K562 (cell line): ENCODE measurements around the gene ACSM2B.
"Not testable (repeated sequence)": the region's sequence is repeated elsewhere in the genome, so short reads cannot be mapped to it uniquely, and the experiment has no call there.

ENCODE experiments used
- CTCF ChIP-seq, 3 experiments: IDR thresholded peaks in 2 of 3; conservative IDR thresholded peaks in 1 of 3; 2 replicates each; pipeline ENCODE4 v1.5.1; 2011 to 2012; ENCODE audit warnings: low read length in 3 of 3, mild to moderate bottlenecking in 3 of 3, control low read depth in 2 of 3, improper control_type of control experiment in 1 of 3, inconsistent platforms in 1 of 3, low read depth in 1 of 3, mixed read lengths in 1 of 3, moderate library complexity in 1 of 3; ENCODE audit not compliant: insufficient read depth in 2 of 3
- FOXJ2 ChIP-seq: fragments of 200-800 bp; sonication (Bioruptor generic); IDR thresholded peaks from 2 replicates; pipeline ENCODE4 v1.6.1; 2016; ENCODE audit warnings: missing genetic modification characterization, missing compliant biosample characterization
- POLR2AphosphoS5 ChIP-seq: IDR thresholded peaks from 2 replicates; pipeline ENCODE4 v1.6.1; 2011; ENCODE audit warnings: mild to moderate bottlenecking, low read depth, low read length, moderate library complexity; ENCODE audit not compliant: control insufficient read depth, insufficient read depth
- ZBTB1 ChIP-seq: sonication (generic); formaldehyde crosslinking; IDR thresholded peaks from 2 replicates; pipeline ENCODE4 v1.8.1; 2023; ENCODE audit warnings: missing genetic modification reagents, low read depth, mild to moderate bottlenecking, borderline replicate concordance
- ZNF561 ChIP-seq: fragments of 450-650 bp; formaldehyde crosslinking; conservative IDR thresholded peaks from 2 replicates; pipeline ENCODE4 v1.4.0; 2020; ENCODE audit warnings: mild to moderate bottlenecking, moderate library complexity

GRCh38 chr16:20587645-20588074, 11.5 kb upstream of the ACSM2B start:
- not testable (repeated sequence) for TF ChIP-seq POLR2AphosphoS5; CTCF (IDR thresholded peaks at IDR 0.05 in 2 of 3, conservative IDR thresholded peaks at IDR 0.05 in 1 of 3; ENCODE audit: insufficient read depth in 2 of 3, low read depth in 1 of 3, low read length in 3 of 3); ZBTB1 (CRISPR knock-in tag); FOXJ2 (tag); ZNF561 (CRISPR knock-in tag)
